HepG2 (cell line): ENCODE measurements around the gene ALPL. TPM values are rescaled to one million over a fixed set of nuclear protein-coding genes. Genes with fewer than 3 reads are reported as not detected.

Experiments
- ATAC-seq: fragments of 200-7000 bp; cut with Tn5 transposase; 3 replicates; pipeline ENCODE4 v1.9.1; 2020; ENCODE audit warnings: mild to moderate bottlenecking, moderate library complexity
- BruUV-seq: library from RNA; stranded (reverse); fragments of 400-500 nt; replicated peaks from 2 replicates; lab custom pipeline; 2021; lab: Mats Ljungman, UMichigan
- CTCF ChIA-PET: fragments of 300-600 bp; formaldehyde crosslinking; extraction: SDS; loops from one replicate; lab custom pipeline; 2021; ENCODE audit warnings: low total read pairs, inconsistent platforms, low intra/inter-chr PET ratio; lab: Yijun Ruan, JAX
- POLR2A ChIA-PET: fragments of 350-600 bp; sonication (Branson Sonifier 250); formaldehyde crosslinking; loops from one replicate; lab custom pipeline; 2020; ENCODE audit warnings: antibody characterized with exemption, inconsistent platforms; lab: Yijun Ruan, JAX
- DNase-seq: peaks from one replicate; pipeline ENCODE4 v3.0.0-alpha.2; 2015; ENCODE audit warnings: low spot score
- FAIRE-seq: peaks from 3 replicates; lab custom pipeline; 2011; peaks lifted over from hg19 to GRCh38; lab: Jason Lieb, UNC
- H2AFZ ChIP-seq: one replicate; pipeline ENCODE4 v1.6.1; 2011; ENCODE audit warnings: low read length, inconsistent platforms
- H3K27ac ChIP-seq: fragments of 300-600 bp; 3 replicates; pipeline ENCODE4 v1.8.0; 2011; ENCODE audit warnings: mixed run types, mild to moderate bottlenecking, mixed read lengths, low read length, inconsistent platforms; ENCODE audit not compliant: insufficient read depth; ENCODE audit errors: extremely low read length
- H3K27me3 ChIP-seq, 2 experiments: fragments of 200-600 bp in 1 of 2; 2 replicates in 1 of 2; 3 replicates in 1 of 2; pipeline versions ENCODE4 v1.6.0 to v1.8.0; 2011; ENCODE audit warnings: low read length in 2 of 2, mild to moderate bottlenecking in 2 of 2, moderate library complexity in 2 of 2, inconsistent platforms in 1 of 2; ENCODE audit not compliant: insufficient read depth in 2 of 2, control insufficient read depth in 1 of 2
- H3K36me3 ChIP-seq, 2 experiments: fragments of 200-600 bp in 1 of 2; replicated peaks in 1 of 2; 2 replicates in 1 of 2; 3 replicates in 1 of 2; pipeline versions ENCODE4 v1.5.1 to v1.8.0; 2011; ENCODE audit warnings: low read length in 2 of 2, inconsistent platforms in 1 of 2; ENCODE audit not compliant: insufficient read depth in 2 of 2, control insufficient read depth in 1 of 2
- H3K4me1 ChIP-seq: 2 replicates; pipeline ENCODE4 v1.5.1; 2012; ENCODE audit warnings: low read length, inconsistent platforms; ENCODE audit not compliant: insufficient read depth
- H3K4me2 ChIP-seq: 2 replicates; pipeline ENCODE4 v1.6.0; 2011; ENCODE audit warnings: low read depth, low read length, inconsistent platforms
- H3K4me3 ChIP-seq, 3 experiments: fragments of 200-600 bp in 1 of 3; sonication (generic), shearing (Covaris generic) in 1 of 3; replicated peaks in 1 of 3; 2 replicates each; pipeline ENCODE4 v1.5.1; 2011 to 2016; ENCODE audit warnings: low read length in 3 of 3, inconsistent platforms in 2 of 3, low read depth in 2 of 3, mild to moderate bottlenecking in 2 of 3, control low read depth in 1 of 3, mixed read lengths in 1 of 3; ENCODE audit not compliant: insufficient read depth in 1 of 3
- H3K79me2 ChIP-seq: one replicate; pipeline ENCODE4 v1.6.1; 2011; ENCODE audit warnings: low read length, inconsistent platforms; ENCODE audit not compliant: insufficient read depth
- H3K9ac ChIP-seq: 2 replicates; pipeline ENCODE4 v1.6.0; 2011; ENCODE audit warnings: mild to moderate bottlenecking, low read depth, low read length, inconsistent platforms; ENCODE audit not compliant: insufficient read depth
- H3K9me3 ChIP-seq: 2 replicates; pipeline ENCODE4 v1.5.1; 2012; ENCODE audit warnings: mild to moderate bottlenecking, low read length
- H4K20me1 ChIP-seq: 2 replicates; pipeline ENCODE4 v1.6.0; 2011; ENCODE audit warnings: inconsistent platforms, mild to moderate bottlenecking, low read length, moderate library complexity; ENCODE audit not compliant: insufficient read depth
- ARNTL ChIP-seq: sonication (generic); formaldehyde crosslinking; IDR thresholded peaks from 2 replicates; pipeline ENCODE4 v1.4.0; 2020; ENCODE audit warnings: mild to moderate bottlenecking, missing genetic modification reagents
- BHLHE40 ChIP-seq: IDR thresholded peaks from 2 replicates; pipeline ENCODE4 v1.6.1; 2011; ENCODE audit warnings: low read length, improper control_type of control experiment
- HDAC2 ChIP-seq: sonication (generic); formaldehyde crosslinking; IDR thresholded peaks from 2 replicates; pipeline ENCODE4 v1.4.0; 2020; ENCODE audit warnings: missing genetic modification reagents
- MEF2D ChIP-seq: sonication (generic); formaldehyde crosslinking; IDR thresholded peaks from 2 replicates; pipeline ENCODE4 v1.5.1; 2020; ENCODE audit warnings: mild to moderate bottlenecking, missing genetic modification reagents
- NKX3-1 ChIP-seq: sonication (generic); formaldehyde crosslinking; IDR thresholded peaks from 2 replicates; pipeline ENCODE4 v1.5.0; 2020; ENCODE audit warnings: missing genetic modification reagents
- PLRG1 ChIP-seq: fragments of 450-650 bp; conservative IDR thresholded peaks from 2 replicates; pipeline ENCODE4 v1.6.1; 2016
- PRPF4 ChIP-seq: fragments of 200-400 bp; formaldehyde crosslinking; IDR thresholded peaks from 2 replicates; pipeline ENCODE4 v1.6.1; 2016; ENCODE audit warnings: low read length, low read depth; ENCODE audit not compliant: poor library complexity, severe bottlenecking
- REPIN1 ChIP-seq: sonication (generic); formaldehyde crosslinking; IDR thresholded peaks from 2 replicates; pipeline ENCODE4 v1.8.0; 2022; ENCODE audit warnings: missing genetic modification reagents, low read depth, mild to moderate bottlenecking, borderline replicate concordance
- RXRB ChIP-seq: IDR thresholded peaks from 2 replicates; pipeline ENCODE4 v1.6.1; 2016; ENCODE audit warnings: borderline replicate concordance, missing genetic modification reagents, missing compliant biosample characterization
- TAF1 ChIP-seq: sonication (generic); formaldehyde crosslinking; IDR thresholded peaks from 2 replicates; pipeline ENCODE4 v1.4.0; 2020; ENCODE audit warnings: missing genetic modification reagents
- TFE3 ChIP-seq: IDR thresholded peaks from 2 replicates; pipeline ENCODE4 v1.6.1; 2016
- TGIF2 ChIP-seq: IDR thresholded peaks from 2 replicates; pipeline ENCODE4 v1.6.1; 2016; ENCODE audit warnings: control low read depth, missing compliant biosample characterization
- ZNF280D ChIP-seq: sonication (generic); formaldehyde crosslinking; IDR thresholded peaks from 2 replicates; pipeline ENCODE4 v1.5.1; 2020; ENCODE audit warnings: mild to moderate bottlenecking, missing genetic modification reagents
- ZNF317 ChIP-seq: sonication (generic); formaldehyde crosslinking; IDR thresholded peaks from 2 replicates; pipeline ENCODE4 v1.5.0; 2020; ENCODE audit warnings: mild to moderate bottlenecking, missing genetic modification reagents
- ZNF331 ChIP-seq: sonication (generic); formaldehyde crosslinking; IDR thresholded peaks from 2 replicates; pipeline ENCODE4 v1.4.0; 2020; ENCODE audit warnings: missing genetic modification reagents
- ZNF350 ChIP-seq: sonication (generic); formaldehyde crosslinking; IDR thresholded peaks from 2 replicates; pipeline ENCODE4 v1.4.0; 2020; ENCODE audit warnings: mild to moderate bottlenecking, low read depth, missing genetic modification reagents, borderline replicate concordance
- ZNF446 ChIP-seq: sonication (generic); formaldehyde crosslinking; IDR thresholded peaks from 2 replicates; pipeline ENCODE4 v1.5.0; 2020; ENCODE audit warnings: mild to moderate bottlenecking, missing genetic modification reagents
- ZNF552 ChIP-seq: sonication (generic); formaldehyde crosslinking; IDR thresholded peaks from 2 replicates; pipeline ENCODE4 v1.9.0; 2022; ENCODE audit warnings: missing genetic modification reagents, mild to moderate bottlenecking, borderline replicate concordance
- ZNF639 ChIP-seq: conservative IDR thresholded peaks from 2 replicates; pipeline ENCODE4 v1.6.1; 2018; ENCODE audit warnings: missing genetic modification reagents
- ZNF672 ChIP-seq: sonication (generic); formaldehyde crosslinking; IDR thresholded peaks from 2 replicates; pipeline ENCODE4 v1.8.1; 2022; ENCODE audit warnings: missing genetic modification reagents
- WGBS: methylation state at CpG from one replicate; pipeline ENCODE4 v1.1.6; 2017; ENCODE audit warnings: low lambda C conversion rate; 5-methylcytosine and 5-hydroxymethylcytosine counted together
- in situ Hi-C: cut with HindIII; loops from 2 replicates; pipeline ENCODE4 v1.10.0; 2017; ENCODE audit warnings: low pct_unique_long_range_greater_than_20kb; ENCODE audit not compliant: extremely low pct_ligation_motif_present
- intact Hi-C: fragments of 100-400 bp; cut with micrococcal nuclease; formaldehyde crosslinking; loops from one replicate; pipeline ENCODE4 v1.10.0; 2022; ENCODE audit not compliant: unreplicated experiment
- polyA plus RNA-seq, 8 experiments: library from polyadenylated mRNA; depleted of rRNA in 3 of 8; stranded (reverse) in 7 of 8; unstranded in 1 of 8; fragments of >200 nt; fragmentation: Illumina TruSeq in 4 of 8; extraction: Trizol in 4 of 8; gene quantifications; 2 replicates each; pipeline versions ENCODE4 v1.2.1 to v1.2.3, GENCODE V29; 2011 to 2016; ENCODE audit warnings: low read depth in 4 of 8, missing spikeins in 1 of 8, mixed read lengths in 1 of 8; ENCODE audit not compliant: insufficient read depth in 1 of 8
- total RNA-seq, 5 experiments: library from RNA; depleted of rRNA; stranded (reverse); fragments of >200 nt; fragmentation: Illumina TruSeq; extraction: Trizol; gene quantifications; 2 replicates each; pipeline ENCODE4 v1.2.3, GENCODE V29; 2016; ENCODE audit warnings: low read depth in 1 of 5

Gene ALPL
- total and polyA plus RNA-seq, 2 of the 13 experiments (the other 11 are each of a cell fraction or from before 2014, with no cell fraction given): 0.12 TPM; not detected in 1

DNA sequence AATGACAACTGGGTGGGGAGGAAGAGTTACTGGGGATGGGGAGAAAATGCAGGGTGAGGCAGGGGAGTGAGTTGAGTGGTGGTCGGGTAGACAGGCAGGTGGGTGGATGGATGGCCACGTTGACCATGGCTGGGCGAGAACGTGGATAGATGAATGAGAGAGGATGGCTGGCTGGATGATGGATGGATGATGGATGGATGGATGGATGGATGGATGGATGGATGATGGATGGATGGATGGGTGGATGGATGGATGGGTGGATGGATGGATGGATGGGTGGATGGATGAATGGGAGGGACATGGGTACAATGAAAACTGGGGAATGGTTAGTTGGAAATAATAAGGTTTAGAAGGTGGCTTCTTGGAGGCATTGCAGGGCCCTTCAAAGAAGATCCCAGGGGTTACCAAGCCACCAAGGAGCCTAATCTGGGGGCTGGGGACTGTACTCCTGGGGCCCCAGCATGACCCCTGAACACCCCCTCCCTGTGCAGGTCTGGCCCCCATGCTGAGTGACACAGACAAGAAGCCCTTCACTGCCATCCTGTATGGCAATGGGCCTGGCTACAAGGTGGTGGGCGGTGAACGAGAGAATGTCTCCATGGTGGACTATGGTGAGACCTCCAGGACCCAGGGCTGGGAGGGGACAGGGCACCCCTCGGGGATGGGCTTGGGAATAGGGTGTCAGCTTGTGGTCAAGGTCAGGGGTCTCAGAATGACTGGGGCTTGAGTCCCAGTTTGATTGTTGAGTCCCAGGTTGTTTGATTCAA lies 67.0 kb downstream of the ALPL start (continued):
- no peak for TF ChIP-seq MEF2D
- no peak for TF ChIP-seq ZNF350
- TF ChIP-seq RXRB (CRISPR knock-in tag): no peak
- TF ChIP-seq HDAC2: no peak
- no peak for TF ChIP-seq ZNF552

DNA sequence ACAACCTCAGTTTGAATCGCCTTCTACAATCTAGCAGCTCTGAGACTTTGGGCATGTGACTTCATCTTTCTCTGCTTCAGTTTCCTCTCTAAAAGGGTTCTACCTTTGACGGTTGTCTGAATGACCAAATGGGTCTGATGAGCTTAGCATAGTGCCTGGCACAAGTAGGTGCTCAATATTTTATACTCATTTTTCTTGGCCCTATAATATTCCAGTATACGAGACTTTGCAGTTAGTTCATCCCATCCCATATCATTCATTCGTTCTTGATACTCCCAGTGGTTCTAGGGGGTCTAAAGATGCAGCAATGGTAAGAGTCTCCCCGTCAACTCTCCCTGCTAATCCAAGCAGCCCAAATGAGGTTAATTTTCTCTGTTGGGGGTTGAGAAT lies 67.6 kb downstream of the ALPL start:
- H4K20me1 ChIP-seq: no peaks in the 10 kb centered on the region
- in situ Hi-C loops (loop anchor here (10.0 kb wide), 1 partner anchor 202 kb away; no protein-coding TSS in a partner anchor), intact Hi-C loops (no loop called here)
- H3K27ac ChIP-seq: no peak overlapping the region
- ATAC-seq (no peak), DNase-seq (no peak), FAIRE-seq (no peak)
- H3K4me2 ChIP-seq: no peak overlapping the region
- no TSS peak for BruUV-seq
- H2AFZ ChIP-seq: no peak overlapping the region
- H3K79me2 ChIP-seq: no peaks in the 10 kb centered on the region
- 40% methylated on average over 5 of the region's 5 CpGs for WGBS
- no peak overlapping the region for H3K9ac ChIP-seq
- no peaks in the 10 kb centered on the region for H3K9me3 ChIP-seq
- H3K36me3 ChIP-seq: no peaks in the 10 kb centered on the region
- TF ChIP-seq TAF1 (CRISPR knock-in tag) (no peak), ZNF280D (CRISPR knock-in tag) (no peak), ZNF331 (CRISPR knock-in tag) (no peak), TGIF2 (CRISPR knock-in tag) (no peak), ZNF672 (CRISPR knock-in tag) (no peak), BHLHE40 (no peak), NKX3-1 (CRISPR knock-in tag) (no peak), TFE3 (no peak), ZNF446 (CRISPR knock-in tag) (no peak), ZNF639 (CRISPR knock-in tag) (no peak), PLRG1 (no peak), MEF2D (no peak), ARNTL (CRISPR knock-in tag) (no peak), ZNF317 (CRISPR knock-in tag) (no peak), REPIN1 (CRISPR knock-in tag) (no peak), PRPF4 (no peak)
- TF ChIP-seq, all 625 proteins: peak for 0
- H3K27me3 ChIP-seq: peaks cover 2 to 22% of the 10 kb centered on the region in 2 experiments; a peak in 3 of 5 replicates
- ChIA-PET POLR2A (no interaction called here), CTCF (no interaction called here)
- no peak overlapping the region for H3K4me3 ChIP-seq
- peaks cover 13% of the 10 kb centered on the region; the same call in 1 of the 2 replicates for H3K4me1 ChIP-seq
